GM21619 (cell line): ENCODE data around the gene FBLN2.

Source experiments
- ATAC-seq: cut with Tn5 transposase; IDR thresholded peaks from one replicate; pipeline ENCODE4 v1.9.1; 2021; ENCODE audit not compliant: unreplicated experiment

FBLN2 gene

GRCh38 chr3:13659221-13659969, 110.5 kb downstream of the FBLN2 start:
- ATAC-seq, result no peak

- ATAC-seq, result no peak
These were observed 111.3 kb downstream of the FBLN2 start for GRCh38 chr3:13660042-13660874.

GRCh38 chr3:13661121-13661520, 112.2 kb downstream of the FBLN2 start:
- ATAC-seq, result no peak

GRCh38 chr3:13662238-13662847, 113.4 kb downstream of the FBLN2 start:
- ATAC-seq, result no peak

- ATAC-seq, result no peak
These were observed 115.0 kb downstream of the FBLN2 start for GRCh38 chr3:13663781-13664535.

- no peak for ATAC-seq
These were observed 116.8 kb downstream of the FBLN2 start for GRCh38 chr3:13665582-13666226.

- no peak for ATAC-seq
These were observed 117.3 kb downstream of the FBLN2 start for GRCh38 chr3:13666227-13666619.

GRCh38 chr3:13666781-13667709, 118.1 kb downstream of the FBLN2 start:
- no peak for ATAC-seq

GRCh38 chr3:13668136-13668535, 119.2 kb downstream of the FBLN2 start:
- no peak for ATAC-seq

GRCh38 chr3:13669457-13669856, 120.5 kb downstream of the FBLN2 start:
- ATAC-seq, result no peak

- ATAC-seq, result no peak
These were observed 121.4 kb downstream of the FBLN2 start for GRCh38 chr3:13670292-13670691.

- no peak for ATAC-seq
These were observed 122.7 kb downstream of the FBLN2 start for GRCh38 chr3:13671482-13672233.

- no peak for ATAC-seq
These were observed 124.3 kb downstream of the FBLN2 start for GRCh38 chr3:13673207-13673606.

- ATAC-seq, result no peak
These were observed 125.7 kb downstream of the FBLN2 start for GRCh38 chr3:13674538-13675185.

- ATAC-seq, result no peak
These were observed 127.6 kb downstream of the FBLN2 start for GRCh38 chr3:13676356-13677017.

GRCh38 chr3:13677272-13677671, 128.3 kb downstream of the FBLN2 start:
- no peak for ATAC-seq

GRCh38 chr3:13681931-13682330, 133.0 kb downstream of the FBLN2 start:
- ATAC-seq, result no peak
